ENCODE results near the gene PRKG1. TPM values are rescaled to one million over a fixed set of nuclear protein-coding genes. Genes with fewer than 3 reads are reported as not detected.
A peak's percentile ranks its signal among the peaks of the same experiment; 100 is the strongest.

PRKG1 gene
- total and polyA plus RNA-seq, 7 donors = 4.5 to 49.0 (median 31.7) TPM

GRCh38 chr10:51250278-51250920 lies 176.1 kb downstream of the PRKG1 start:
- TF ChIP-seq CTCF (IDR thresholded peaks at IDR 0.05) = no peak
- intact Hi-C loops (cut with DNase I) = loop anchor here in 1 of 2 donors (5.0 kb wide), 1 partner anchor 37 kb away; no protein-coding TSS in a partner anchor
- Histone ChIP-seq H3K4me3 (no peak overlapping the region), H3K27me3 (ENCODE audit: insufficient read depth in 3 of 3, low read length in 2 of 3) (no peaks in the 10 kb centered on the region), H3K4me1 (peaks cover 48% of the 10 kb centered on the region), H3K9me3 (no peaks in the 10 kb centered on the region), H3K27ac (peak overlapping the region; percentile 47), H3K36me3 (ENCODE audit: insufficient read depth in 1 of 2, low read depth in 1 of 2) (no peaks in the 10 kb centered on the region)
- WGBS, 3 donors = 61 to 83% (median 65%) methylated on average over 1 of the region's 1 CpG
- ATAC-seq (peak; percentile 27 to 67 (median 46)), DNase-seq (no peak)

- no peaks in the 10 kb centered on the region for H3K9me3 ChIP-seq
- no peaks in the 10 kb centered on the region for H3K27me3 ChIP-seq (ENCODE audit: insufficient read depth in 3 of 3, low read length in 2 of 3)
- ATAC-seq (peak; percentile 54 to 76 (median 70)), DNase-seq (no peak)
- no peak for TF ChIP-seq CTCF (IDR thresholded peaks at IDR 0.05)
- intact Hi-C loops (cut with DNase I) = loop anchor here in 1 of 2 donors (5.0 kb wide), 1 partner anchor 36 kb away; no protein-coding TSS in a partner anchor
- no peak overlapping the region for H3K4me3 ChIP-seq
- 2 to 8% (median 3%) methylated on average over 1 of the region's 1 CpG for WGBS, 3 donors
- H3K36me3 ChIP-seq (ENCODE audit: insufficient read depth in 1 of 2, low read depth in 1 of 2) = no peaks in the 10 kb centered on the region
- H3K4me1 ChIP-seq = peaks cover 43% of the 10 kb centered on the region
- peak overlapping the region; percentile 47 for H3K27ac ChIP-seq
Observed at GRCh38 chr10:51251110-51251509, 176.8 kb downstream of the PRKG1 start.

- TF ChIP-seq CTCF (IDR thresholded peaks at IDR 0.05) = no peak
Observed at GRCh38 chr10:51255381-51255780, 181.1 kb downstream of the PRKG1 start.

GRCh38 chr10:51257511-51258248 lies 183.4 kb downstream of the PRKG1 start:
- H3K36me3 ChIP-seq (ENCODE audit: insufficient read depth in 1 of 2, low read depth in 1 of 2) = no peaks in the 10 kb centered on the region
- no peaks in the 10 kb centered on the region for H3K9me3 ChIP-seq
- DNase-seq (no peak), ATAC-seq (no peak)
- no peak overlapping the region for H3K27ac ChIP-seq
- WGBS, 3 donors = 75 to 83% (median 79%) methylated on average over 7 of the region's 7 CpGs
- no peaks in the 10 kb centered on the region for H3K27me3 ChIP-seq (ENCODE audit: insufficient read depth in 3 of 3, low read length in 2 of 3)
- intact Hi-C loops (cut with DNase I) = no loop called here
- no peak for TF ChIP-seq CTCF (IDR thresholded peaks at IDR 0.05)
- H3K4me1 ChIP-seq = no peaks in the 10 kb centered on the region
- H3K4me3 ChIP-seq = no peak overlapping the region

More at GRCh38 chr10:51255381-51255780, 181.1 kb downstream of the PRKG1 start:
- Histone ChIP-seq H3K9me3 (no peaks in the 10 kb centered on the region), H3K36me3 (ENCODE audit: insufficient read depth in 1 of 2, low read depth in 1 of 2) (no peaks in the 10 kb centered on the region), H3K4me3 (no peak overlapping the region), H3K27me3 (ENCODE audit: insufficient read depth in 3 of 3, low read length in 2 of 3) (no peaks in the 10 kb centered on the region), H3K4me1 (peaks cover 20% of the 10 kb centered on the region), H3K27ac (no peak overlapping the region)
- 44 to 53% (median 51%) methylated on average over 4 of the region's 4 CpGs for WGBS, 3 donors
- DNase-seq = no peak
- ATAC-seq = no peak
- intact Hi-C loops (cut with DNase I) = no loop called here
